H1 (cell line): ENCODE measurements around the gene NSF. TPM values are rescaled to one million over a fixed set of nuclear protein-coding genes. Genes with fewer than 3 reads are reported as not detected.

Experiments used
- BRCA1 ChIP-seq: IDR thresholded peaks from 2 replicates; pipeline ENCODE4 v1.6.1; 2012; ENCODE audit warnings: low read depth, low read length, improper control_type of control experiment
- CBX5 ChIP-seq: fragments of 300-800, 300-1000 bp; sonication (generic); IDR thresholded peaks from 2 replicates; pipeline ENCODE4 v1.7.1; 2016; ENCODE audit warnings: antibody characterized with exemption, low read length, low read depth
- CEBPB ChIP-seq: IDR thresholded peaks from 2 replicates; pipeline ENCODE4 v1.6.1; 2012; ENCODE audit warnings: low read depth, low read length
- CREB1 ChIP-seq: IDR thresholded peaks from 2 replicates; pipeline ENCODE4 v1.6.1; 2012; ENCODE audit warnings: inconsistent platforms
- GTF2F1 ChIP-seq: IDR thresholded peaks from 2 replicates; pipeline ENCODE4 v1.6.1; 2012; ENCODE audit warnings: low read depth, low read length, improper control_type of control experiment, borderline replicate concordance
- HDAC2 ChIP-seq, 2 experiments: fragments of 300-600 bp in 1 of 2; sonication (generic) in 1 of 2; IDR thresholded peaks; 2 replicates each; pipeline ENCODE4 v1.6.1; 2011 to 2012; ENCODE audit warnings: low read depth in 2 of 2, low read length in 2 of 2, mild to moderate bottlenecking in 2 of 2, moderate library complexity in 2 of 2, borderline replicate concordance in 1 of 2, inconsistent platforms in 1 of 2
- RAD21 ChIP-seq, 2 experiments: IDR thresholded peaks in 1 of 2; conservative IDR thresholded peaks in 1 of 2; 2 replicates each; pipeline ENCODE4 v1.6.1; 2011; ENCODE audit warnings: low read depth in 2 of 2, low read length in 2 of 2, improper control_type of control experiment in 1 of 2, inconsistent platforms in 1 of 2, mild to moderate bottlenecking in 1 of 2, moderate library complexity in 1 of 2
- RFX5 ChIP-seq: IDR thresholded peaks from 2 replicates; pipeline ENCODE4 v1.6.1; 2011; ENCODE audit warnings: low read depth, low read length, improper control_type of control experiment, borderline replicate concordance
- TBP ChIP-seq: IDR thresholded peaks from 2 replicates; pipeline ENCODE4 v1.6.1; 2011; ENCODE audit warnings: low read depth, low read length, improper control_type of control experiment
- polyA plus RNA-seq, 7 experiments: library from polyadenylated mRNA; depleted of rRNA in 3 of 7; stranded (reverse) in 5 of 7; unstranded in 2 of 7; fragments of >200 nt in 5 of 7; fragments of 200-250 nt in 2 of 7; gene quantifications; 1 replicate in 5 of 7; 2 replicates in 1 of 7; 4 replicates in 1 of 7; pipeline versions ENCODE4 v1.2.1 to v1.2.3, GENCODE V29; 2011 to 2013; ENCODE audit warnings: missing spikeins in 2 of 7, mixed read lengths in 2 of 7
- total RNA-seq: library from RNA; stranded (reverse); fragmentation: NEBNext Ultra II Directional; extraction: Animal tissue kit (Norgen Biotek cat#: 25700); gene quantifications from 2 replicates; pipeline ENCODE4 v1.2.1, GENCODE V29; 2021
- TF ChIP-seq, protein P1 (sequence below): IDR thresholded peaks from 2 replicates; pipeline ENCODE4 v1.6.1; 2012; ENCODE audit warnings: low read length, inconsistent platforms

NSF gene
- total and polyA plus RNA-seq, 2 of the 8 experiments (the other 6 are each of a cell fraction or from before 2014, with no cell fraction given), result 13.0 to 27.7 TPM

DNA sequence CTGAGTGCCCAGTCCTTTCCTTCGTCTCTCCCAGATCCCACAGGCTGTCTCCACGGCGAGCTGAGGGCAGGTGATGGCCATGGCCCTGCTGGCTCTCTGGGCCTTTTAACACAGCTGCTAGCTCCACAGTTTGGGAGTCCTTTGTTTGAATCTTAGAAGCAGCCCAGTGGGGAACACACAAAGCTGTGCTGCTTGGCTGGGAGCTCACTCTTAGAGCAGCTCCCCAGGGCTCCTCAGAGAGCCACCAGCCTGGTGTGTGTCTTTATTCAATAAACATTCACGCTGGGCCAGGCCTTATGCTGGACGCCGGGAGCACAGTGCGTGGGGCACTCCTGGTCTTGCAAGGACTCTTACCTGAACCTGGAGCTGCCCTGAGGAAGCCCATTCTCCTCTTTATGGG, 198.3 kb downstream of the NSF start (continued):
- TF ChIP-seq RAD21 (IDR thresholded peaks at IDR 0.05 in 1 of 2, conservative IDR thresholded peaks at IDR 0.05 in 1 of 2; ENCODE audit: low read depth in 2 of 2, low read length in 2 of 2), result no peak
- TF ChIP-seq TBP, result no peak
- TF ChIP-seq CEBPB, result no peak
- TF ChIP-seq, protein P1, sequence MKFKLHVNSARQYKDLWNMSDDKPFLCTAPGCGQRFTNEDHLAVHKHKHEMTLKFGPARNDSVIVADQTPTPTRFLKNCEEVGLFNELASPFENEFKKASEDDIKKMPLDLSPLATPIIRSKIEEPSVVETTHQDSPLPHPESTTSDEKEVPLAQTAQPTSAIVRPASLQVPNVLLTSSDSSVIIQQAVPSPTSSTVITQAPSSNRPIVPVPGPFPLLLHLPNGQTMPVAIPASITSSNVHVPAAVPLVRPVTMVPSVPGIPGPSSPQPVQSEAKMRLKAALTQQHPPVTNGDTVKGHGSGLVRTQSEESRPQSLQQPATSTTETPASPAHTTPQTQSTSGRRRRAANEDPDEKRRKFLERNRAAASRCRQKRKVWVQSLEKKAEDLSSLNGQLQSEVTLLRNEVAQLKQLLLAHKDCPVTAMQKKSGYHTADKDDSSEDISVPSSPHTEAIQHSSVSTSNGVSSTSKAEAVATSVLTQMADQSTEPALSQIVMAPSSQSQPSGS, result no peak
- TF ChIP-seq RFX5, result no peak
- TF ChIP-seq GTF2F1, result no peak
- no peak for TF ChIP-seq BRCA1
- TF ChIP-seq CBX5, result no peak
- TF ChIP-seq CREB1, result no peak
- no peak for TF ChIP-seq HDAC2 (IDR thresholded peaks at IDR 0.05; ENCODE audit: borderline replicate concordance in 1 of 2, low read depth in 2 of 2, low read length in 2 of 2)
